ENCODE results near the gene CAPN6. TPM values are rescaled to one million over a fixed set of nuclear protein-coding genes. Genes with fewer than 3 reads are reported as not detected.

The CAPN6 gene
- not detected in 2 replicates for total RNA-seq

GRCh38 chrX:111270339-111270738, at the start of gene CAPN6:
TSS of gene CAPN6 (minus strand) at chrX:111270483. CDS start at chrX:111263936, 6,547 bp downstream.

Other genes starting within 250 kb of the CAPN6 start
- gene PAK3, start 174.3 kb downstream of the CAPN6 start, total RNA-seq = 0.09 and 0.12 TPM in 2 replicates
- not detected in 2 replicates for gene DCX, start 141.7 kb upstream of the CAPN6 start, total RNA-seq
- not detected in 2 replicates for gene SERTM2, start 241.2 kb upstream of the CAPN6 start, total RNA-seq

Measured in pericardium fibroblast (primary cell).